HG03457 (cell line): ENCODE measurements around the gene WDR33.

Experiments
- ATAC-seq: cut with Tn5 transposase; IDR thresholded peaks from one replicate; pipeline ENCODE4 v1.9.1; 2021; ENCODE audit warnings: moderate number of reproducible peaks; ENCODE audit not compliant: unreplicated experiment

Gene WDR33

GRCh38 chr2:127769587-127769986 lies 41.4 kb downstream of the WDR33 start:
- no peak for ATAC-seq

- no peak for ATAC-seq
Observed at GRCh38 chr2:127768775-127769479, 42.0 kb downstream of the WDR33 start.

GRCh38 chr2:127763776-127764175 lies 47.2 kb downstream of the WDR33 start:
- no peak for ATAC-seq

- ATAC-seq = no peak
Observed at GRCh38 chr2:127762846-127763245, 48.1 kb downstream of the WDR33 start.

GRCh38 chr2:127762441-127762840 lies 48.5 kb downstream of the WDR33 start:
- ATAC-seq = no peak

GRCh38 chr2:127759931-127760330 lies 51.0 kb downstream of the WDR33 start:
- ATAC-seq = no peak

GRCh38 chr2:127754186-127754585 lies 56.8 kb downstream of the WDR33 start:
- no peak for ATAC-seq

GRCh38 chr2:127753374-127753773 lies 57.6 kb downstream of the WDR33 start:
- ATAC-seq = no peak

GRCh38 chr2:127749537-127749936 lies 61.4 kb downstream of the WDR33 start:
- peak; percentile 96 for ATAC-seq

GRCh38 chr2:127747621-127748020 lies 63.4 kb downstream of the WDR33 start:
- ATAC-seq = no peak

- no peak for ATAC-seq
Observed at GRCh38 chr2:127743477-127744026, 67.4 kb downstream of the WDR33 start.

- ATAC-seq = no peak
Observed at GRCh38 chr2:127740665-127741288, 70.2 kb downstream of the WDR33 start.

GRCh38 chr2:127739800-127740199 lies 71.2 kb downstream of the WDR33 start:
- no peak for ATAC-seq

- no peak for ATAC-seq
Observed at GRCh38 chr2:127737892-127738291, 73.1 kb downstream of the WDR33 start.

- peak; percentile 63 for ATAC-seq
Observed at GRCh38 chr2:127735537-127736399, 75.2 kb downstream of the WDR33 start.

GRCh38 chr2:127735044-127735443 lies 75.9 kb downstream of the WDR33 start:
- ATAC-seq = no peak

GRCh38 chr2:127733816-127734537 lies 77.0 kb downstream of the WDR33 start:
- no peak for ATAC-seq

- no peak for ATAC-seq
Observed at GRCh38 chr2:127733113-127733815, 77.7 kb downstream of the WDR33 start.

GRCh38 chr2:127726158-127726880 lies 84.7 kb downstream of the WDR33 start:
- no peak for ATAC-seq

GRCh38 chr2:127722807-127723206 lies 88.2 kb downstream of the WDR33 start:
- ATAC-seq = no peak
